ENCODE results near the gene ABCD4.

ABCD4 gene

DNA sequence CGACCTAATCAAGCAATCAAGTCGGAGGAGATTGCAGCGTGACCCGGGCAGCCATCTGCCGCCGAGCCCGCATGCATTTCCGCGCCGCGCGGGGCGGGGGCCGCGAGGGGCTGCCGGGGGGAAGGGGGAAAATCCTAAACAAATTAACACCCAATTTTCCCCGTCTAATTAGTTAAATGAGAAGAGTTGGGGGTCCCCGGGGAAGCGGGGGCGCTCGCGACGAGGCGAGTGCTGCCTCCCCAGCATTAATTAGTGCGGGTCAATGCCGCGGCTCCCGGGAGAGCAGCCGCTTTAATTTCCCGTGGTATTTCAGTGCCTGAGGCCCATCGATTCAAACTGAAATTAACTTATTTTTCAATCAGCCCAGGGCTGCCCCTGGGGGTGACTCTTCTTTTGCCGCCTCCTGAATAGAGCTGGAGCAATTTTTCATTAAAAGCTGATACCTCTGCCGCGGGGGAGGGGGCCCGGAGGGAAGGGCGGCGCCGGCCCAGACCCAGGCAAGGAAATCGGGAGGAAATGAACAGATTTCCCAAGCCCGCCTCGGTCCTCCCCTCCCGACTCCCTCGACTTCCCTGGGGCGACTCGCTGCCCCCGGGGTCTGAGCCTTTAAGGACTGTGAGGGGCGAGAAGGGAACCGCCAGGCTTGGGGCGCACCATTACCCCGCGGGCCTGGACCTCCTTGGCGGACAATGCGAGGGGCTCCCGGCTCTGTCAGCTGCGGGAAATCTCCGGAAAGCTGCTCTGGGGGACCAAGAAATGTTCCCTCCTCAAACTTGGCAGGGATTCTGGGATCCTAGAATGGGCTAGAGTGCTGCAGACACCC lies 44.6 kb downstream of the ABCD4 start:
- DNase-seq = no peak

DNA sequence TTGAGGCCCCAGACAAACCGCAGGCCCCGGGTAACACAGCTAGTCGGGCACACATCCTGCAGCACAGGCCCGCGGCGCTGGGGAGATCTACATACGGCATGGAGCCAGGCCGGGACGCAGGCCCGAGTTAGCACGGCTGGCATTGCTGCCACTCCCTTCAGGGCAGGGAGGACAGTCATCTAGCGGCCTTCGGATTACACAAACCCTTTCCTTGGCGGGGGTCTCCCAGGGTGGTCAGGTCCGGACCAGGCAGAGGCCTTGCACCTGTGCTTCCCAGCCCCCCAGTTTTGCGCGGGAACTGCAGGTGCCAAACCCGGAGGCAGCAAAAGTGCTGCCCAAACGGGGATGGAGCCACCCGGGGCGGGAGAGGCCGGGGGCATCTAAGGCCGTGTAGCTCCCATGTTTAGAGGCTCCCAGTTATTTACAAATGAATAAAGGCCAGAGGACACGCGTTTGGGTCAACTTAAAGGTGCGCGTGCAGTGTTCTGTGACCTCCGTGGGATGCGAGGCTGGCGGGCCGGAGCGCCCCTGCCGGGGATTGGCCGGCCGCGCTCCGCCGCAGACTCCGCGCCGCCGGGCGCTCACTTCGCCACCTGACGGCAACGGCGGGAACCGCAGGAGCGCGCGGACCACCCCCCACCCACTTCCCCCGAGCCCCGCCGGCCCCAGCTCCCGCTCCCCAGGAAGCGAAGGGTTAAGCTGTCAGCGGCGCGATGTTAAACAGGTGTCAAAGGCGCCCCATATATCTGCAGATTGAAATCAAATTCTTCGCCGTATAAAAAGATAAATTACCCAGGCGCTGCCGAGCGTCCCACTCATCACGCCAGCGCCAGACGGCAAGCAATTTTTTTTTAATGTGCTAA lies 45.4 kb downstream of the ABCD4 start:
- peak; percentile 55 for DNase-seq

DNA sequence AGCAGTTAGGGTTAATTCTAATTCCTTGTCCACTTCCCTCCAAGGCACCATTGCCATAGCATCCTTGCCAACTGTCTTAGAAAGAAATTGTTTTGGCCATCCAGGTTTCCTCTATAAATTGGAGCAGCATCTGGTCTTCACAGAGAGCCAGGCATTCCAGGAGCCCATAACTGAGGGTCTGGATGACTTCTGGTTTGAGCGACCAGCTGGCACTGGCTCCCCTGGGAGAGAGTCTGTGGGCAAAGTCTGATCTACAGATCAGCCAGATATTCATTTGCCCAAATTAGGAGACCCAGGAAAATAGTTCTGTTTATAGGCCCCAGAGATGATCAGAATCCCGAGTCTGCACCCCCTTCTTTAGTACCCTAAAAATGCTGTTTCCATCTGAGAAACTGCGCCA lies 47.5 kb downstream of the ABCD4 start:
- DNase-seq = no peak

DNA sequence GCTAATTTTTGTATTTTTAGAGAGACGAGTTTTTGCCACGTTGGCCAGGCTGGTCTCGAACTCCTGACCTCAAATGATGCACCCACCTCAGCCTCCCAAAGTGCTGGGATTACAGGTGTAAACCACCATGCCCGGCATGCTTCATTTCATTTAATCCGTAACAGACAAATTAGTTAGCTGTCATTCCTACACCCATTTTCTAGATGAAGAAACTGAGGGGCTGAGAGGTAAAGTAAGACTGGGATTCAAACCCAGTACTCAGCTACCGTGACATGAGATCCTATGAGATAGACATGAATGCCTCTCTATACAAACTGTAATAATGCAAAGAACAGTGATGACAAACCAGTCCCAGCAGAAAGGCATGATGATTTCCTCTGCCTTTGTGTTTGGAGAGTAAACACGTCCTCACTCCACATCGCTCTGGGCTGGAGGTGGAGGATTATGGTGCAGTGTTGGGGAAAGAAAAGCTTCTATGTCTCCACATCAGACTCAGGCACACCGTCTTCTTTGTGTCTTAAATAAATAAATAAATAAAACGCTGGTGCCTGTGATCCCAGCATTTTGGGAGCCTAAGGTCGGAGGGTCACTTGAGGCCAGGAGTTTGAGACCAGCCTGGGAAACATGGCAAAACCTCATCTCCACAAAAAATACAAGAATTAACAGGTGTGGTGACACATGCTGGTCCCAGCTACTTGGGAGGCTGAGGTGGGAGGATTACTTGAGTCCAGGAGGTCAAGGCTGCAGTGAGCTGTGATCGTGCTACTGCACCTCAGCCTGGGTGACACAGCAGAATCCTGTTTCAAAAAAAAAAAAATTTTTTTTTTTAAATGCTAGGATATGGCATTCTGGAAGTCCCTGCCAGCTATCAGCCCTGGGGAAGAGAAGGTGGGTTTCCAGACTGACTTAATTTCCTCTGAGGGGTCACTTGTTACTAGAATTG lies 53.0 kb downstream of the ABCD4 start:
- DNase-seq = no peak

DNA sequence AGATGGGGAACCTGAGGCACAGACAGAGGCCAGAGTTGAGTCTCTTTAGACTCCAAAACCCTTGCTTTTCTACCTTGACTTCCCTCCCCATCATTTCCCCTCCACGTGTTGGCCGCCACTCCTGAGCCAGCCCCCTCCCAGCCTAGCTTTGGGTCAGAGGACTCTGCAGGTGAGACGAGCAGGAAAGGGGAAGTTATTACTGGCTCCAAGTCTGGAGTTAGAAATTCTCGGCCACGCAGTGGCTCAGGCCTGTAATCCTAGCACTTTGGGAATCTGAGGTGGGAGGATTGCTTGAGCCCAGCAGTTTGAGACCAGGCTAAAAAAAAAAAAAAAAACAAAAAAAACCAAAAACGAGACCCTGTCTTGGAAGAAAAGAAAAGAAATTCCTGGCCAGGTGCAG lies 54.7 kb downstream of the ABCD4 start:
- no peak for DNase-seq

DNA sequence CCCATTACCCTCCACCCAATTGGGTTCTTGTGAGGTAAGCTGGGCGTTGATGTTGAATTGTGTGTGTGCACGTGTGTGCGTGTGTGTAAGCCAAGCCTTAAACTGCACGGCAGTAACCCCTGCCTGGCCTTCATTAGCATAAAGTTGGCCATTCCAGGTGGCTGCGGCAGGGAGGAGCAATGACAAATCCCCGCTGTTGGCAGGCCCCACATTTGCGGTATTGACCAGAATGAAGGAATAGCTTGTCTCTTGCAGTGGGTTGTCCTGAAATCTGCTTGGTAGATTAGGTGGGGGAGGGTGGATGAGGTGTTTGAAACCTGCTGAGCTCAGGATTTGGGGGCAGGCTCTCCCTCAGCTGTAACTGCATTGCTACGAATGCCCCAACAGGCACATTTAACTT lies 56.2 kb downstream of the ABCD4 start:
- DNase-seq = no peak

DNA sequence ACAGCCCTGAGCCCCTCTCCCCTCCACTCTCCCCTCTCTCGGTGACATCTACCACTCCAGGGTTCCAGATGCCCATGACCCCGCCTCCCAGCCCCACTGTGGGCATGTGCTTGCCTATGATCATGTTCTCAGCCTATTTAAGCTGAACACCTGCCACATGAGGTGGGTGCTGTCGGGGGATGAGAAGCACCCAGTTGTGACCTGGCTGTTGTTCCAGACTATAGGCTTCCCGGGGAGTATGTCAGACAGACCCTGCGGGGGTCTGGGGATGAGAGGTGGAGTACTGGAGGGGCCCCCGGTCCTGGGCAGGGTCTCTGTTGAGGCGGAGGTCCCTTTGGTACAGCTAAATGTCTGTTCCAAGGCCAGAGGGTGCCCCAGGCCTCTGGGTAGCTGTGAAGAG lies 57.4 kb downstream of the ABCD4 start:
- no peak for DNase-seq

DNA sequence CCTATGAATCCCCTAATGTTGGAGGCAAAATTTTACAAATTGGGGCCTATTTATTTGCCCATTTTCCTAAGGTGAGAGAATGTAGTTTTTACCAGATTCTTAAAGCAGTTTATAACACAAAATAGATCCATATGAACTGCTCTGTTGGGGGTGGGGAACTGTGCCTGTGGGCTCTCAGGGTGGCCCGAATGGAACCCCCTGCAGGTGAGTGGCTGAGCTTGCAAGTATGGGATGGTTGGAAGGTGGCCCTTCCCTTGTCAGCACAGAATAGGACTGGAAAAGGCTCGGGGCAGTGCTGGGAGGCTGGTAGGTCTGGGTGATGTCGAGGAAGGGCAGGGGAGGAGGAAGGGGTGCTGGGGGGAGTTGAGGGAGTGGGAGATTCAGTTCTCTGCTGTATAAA lies 58.6 kb downstream of the ABCD4 start:
- DNase-seq = no peak

DNA sequence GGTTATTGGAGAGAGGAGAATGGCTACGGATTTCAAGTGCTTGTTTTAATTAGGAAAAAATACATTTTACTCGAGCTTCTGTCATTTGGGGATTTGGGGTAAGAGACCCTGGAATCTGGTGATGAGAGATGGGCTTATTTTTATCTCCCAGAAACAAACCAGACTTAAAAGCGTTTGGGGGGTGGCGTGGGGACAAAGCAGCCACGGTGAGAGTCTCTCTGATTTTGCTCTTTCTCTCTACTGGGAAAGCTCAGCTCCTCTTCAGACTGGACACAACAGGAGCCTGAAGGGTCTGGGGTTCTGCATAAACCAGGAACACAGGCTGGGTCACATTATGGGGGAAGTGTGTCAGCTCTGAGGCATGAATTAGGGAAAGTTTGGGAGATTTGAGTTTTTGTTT lies 59.7 kb downstream of the ABCD4 start:
- DNase-seq = no peak

DNA sequence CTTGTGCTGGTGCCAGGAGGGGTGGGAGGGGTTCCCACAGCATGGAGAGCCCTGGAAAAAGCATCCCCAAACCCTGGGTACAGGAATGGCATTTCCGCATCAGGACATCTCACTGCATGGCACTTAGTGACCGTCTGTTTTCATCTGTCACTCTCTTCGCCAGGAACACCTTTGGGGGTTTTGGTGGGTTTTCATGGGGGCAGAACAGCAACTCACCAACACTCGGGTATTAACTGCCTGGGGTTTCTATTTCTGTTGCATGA lies 60.0 kb downstream of the ABCD4 start:
- DNase-seq = no peak

DNA sequence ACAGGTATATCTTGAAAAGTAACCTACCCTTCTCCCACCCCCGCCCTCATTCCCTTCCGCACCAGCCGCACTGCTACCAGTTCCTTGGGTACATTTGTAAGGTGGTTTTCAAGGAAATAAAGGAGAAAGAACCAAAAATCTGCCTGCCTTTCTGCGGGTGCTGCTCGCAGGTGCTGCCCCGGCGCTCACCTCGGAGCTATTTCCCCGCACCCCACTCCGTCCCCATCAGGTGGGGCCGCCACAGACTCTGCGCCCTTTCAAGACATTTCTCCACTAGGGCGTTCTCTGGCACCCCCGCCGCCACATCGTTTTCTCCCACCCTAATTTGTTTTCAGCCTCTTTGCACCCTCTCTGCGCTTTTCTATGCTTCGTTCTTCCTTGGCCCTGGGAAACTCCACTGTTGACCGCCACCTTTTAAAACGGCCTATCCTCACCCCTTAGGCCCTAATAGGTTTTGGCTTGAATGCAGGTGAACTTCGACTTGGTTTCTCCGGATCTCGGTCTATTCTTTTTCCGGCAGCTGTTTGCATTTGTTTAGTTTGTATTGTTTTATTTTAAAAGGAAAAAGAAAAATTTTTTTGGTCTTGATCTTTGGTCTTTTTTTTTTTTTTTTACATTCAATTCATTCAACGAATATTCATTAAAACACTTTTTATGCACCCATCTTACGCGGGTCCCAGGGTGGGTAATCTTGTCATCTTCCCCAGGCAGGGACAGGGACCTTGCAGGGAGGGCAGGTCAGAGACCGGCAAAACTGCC lies 60.5 kb downstream of the ABCD4 start:
- no peak for DNase-seq

DNA sequence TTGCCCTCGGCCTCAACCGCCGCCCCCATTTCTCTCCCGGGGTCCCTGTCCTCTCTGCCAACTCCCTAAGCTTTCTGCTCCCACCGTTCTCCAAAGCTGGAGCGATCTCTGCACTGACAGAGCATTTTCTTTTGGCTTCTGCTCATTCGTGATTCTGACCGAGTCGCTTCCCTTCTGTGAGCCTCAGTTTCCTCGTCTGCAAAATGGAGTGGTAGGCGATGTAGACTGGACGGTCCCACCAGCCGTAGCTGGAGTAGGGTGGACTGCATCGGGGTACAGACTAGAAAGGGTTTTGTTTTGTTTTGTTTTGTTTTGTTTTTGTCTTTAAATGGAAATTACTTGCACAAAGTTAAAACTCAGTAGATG lies 61.1 kb downstream of the ABCD4 start:
- no peak for DNase-seq

DNA sequence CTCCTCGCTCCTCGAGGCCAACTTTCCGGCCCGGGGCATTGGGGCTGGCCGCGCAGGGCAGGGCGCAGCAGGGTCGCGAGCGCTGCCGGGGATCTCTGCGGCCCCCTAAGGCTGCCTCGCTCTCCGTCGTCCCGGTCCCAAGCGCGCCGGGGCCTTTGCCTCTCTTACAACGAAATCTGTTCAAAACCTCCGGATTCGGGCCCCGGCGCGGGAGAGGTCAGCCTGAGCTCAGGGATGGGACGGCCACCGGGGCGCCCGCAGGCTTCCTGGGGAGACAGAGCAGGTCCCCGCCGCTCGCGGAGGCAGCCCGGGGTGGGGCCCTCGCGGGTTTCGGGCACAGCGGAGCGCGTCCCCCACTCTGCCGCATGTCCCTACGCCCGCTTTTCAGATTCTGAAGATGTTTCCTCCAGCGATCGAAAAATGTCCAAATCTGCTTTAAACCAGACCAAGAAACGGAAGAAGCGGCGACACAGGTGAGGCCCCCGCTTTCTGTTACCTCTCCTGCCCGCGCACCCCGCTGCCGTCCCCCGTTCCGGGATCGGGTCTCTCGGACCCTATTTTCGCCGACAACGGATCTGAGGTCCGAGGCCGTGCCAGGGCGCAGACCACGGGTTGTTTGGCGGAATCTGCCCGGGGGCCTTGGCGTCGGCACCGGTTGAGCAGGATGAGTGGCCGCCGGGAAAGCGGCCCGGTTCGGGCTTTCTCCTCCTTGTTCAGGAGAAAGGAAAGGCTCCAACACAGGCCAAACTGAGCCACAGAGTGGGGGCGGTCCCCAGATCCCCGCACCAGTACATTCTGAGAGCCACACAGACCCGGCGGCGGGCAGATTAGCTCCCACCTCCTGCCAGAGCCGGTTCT lies 61.7 kb downstream of the ABCD4 start:
- no peak for DNase-seq

DNA sequence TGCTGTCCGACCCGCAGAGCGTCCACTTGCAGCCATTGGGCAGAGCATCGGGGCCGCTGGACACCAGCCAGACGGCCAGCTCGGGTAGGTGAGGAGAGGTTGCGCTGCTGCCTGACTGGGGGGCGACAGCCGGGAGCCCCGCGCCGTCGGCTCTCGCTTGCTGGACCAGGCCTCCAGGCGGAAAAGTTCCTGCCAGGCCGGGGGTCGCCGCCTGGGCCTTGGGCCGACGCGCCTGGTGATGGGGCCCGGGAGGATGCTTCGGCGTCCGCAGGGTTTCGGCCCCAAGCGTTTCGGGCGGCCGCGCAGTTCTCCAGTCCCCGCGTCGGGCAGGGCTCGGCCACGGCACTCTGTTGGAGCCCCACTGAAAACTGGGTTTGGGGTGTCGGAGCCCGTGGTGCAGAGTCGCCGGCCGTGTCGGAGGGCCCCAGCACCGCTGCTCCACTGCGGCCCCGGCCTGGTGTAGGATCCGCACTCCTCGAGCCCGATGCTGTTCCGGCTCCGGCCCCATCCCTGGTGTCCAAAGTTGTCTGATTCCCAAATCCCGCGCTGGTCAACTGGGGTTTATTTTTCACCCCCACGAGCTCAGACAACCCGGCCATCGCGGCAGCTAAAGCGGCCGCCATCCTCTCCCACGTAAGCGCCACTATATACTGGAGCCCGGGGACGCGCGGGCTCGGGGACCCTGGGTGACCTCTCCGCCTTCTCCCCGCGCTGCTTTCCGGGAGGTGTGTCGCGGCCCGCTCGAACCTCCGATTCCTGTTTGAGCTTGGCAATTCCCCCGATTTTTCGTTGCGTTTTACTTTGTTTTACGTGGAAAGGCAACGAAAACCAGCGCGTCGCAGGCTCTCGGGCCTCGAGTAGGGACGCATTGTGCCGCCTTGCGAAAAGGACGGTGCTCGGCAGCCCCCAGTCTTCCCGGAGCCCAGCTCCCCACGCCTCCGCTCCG lies 62.6 kb downstream of the ABCD4 start:
- no peak for DNase-seq

DNA sequence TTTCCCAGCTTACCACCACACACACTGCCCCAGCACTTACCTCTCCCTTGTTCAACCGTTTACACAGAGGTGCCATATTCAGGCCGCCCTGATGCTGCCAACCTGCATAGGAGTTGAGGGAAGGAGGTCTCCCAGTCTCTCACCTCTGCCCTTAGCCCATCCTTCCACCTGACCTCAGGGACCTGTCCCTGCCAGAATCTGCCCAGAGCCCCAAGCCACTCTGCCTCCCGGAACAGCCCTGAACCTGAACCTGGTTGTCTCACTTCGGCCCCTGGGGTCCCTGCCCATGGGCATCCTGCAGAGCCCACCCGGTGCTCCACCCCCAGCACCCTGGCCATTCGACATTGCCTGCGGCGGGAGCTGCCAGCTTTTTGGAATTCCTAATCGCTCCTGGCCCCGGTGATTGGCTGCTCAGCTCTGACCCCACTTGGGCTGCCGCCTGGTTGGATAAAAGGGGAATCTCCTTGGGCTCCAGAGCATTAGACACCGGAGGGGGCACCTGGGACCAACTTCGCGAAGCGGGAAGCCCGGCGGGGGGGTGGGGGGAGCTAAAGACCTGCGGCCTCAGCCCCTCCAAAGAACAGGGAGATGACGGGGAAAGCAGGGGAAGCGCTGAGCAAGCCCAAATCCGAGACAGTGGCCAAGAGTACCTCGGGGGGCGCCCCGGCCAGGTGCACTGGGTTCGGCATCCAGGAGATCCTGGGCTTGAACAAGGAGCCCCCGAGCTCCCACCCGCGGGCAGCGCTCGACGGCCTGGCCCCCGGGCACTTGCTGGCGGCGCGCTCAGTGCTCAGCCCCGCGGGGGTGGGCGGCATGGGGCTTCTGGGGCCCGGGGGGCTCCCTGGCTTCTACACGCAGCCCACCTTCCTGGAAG lies 63.5 kb downstream of the ABCD4 start, which contains the start of gene VSX2:
TSS of gene VSX2 (plus strand) at position 476 of the 874 bp plus-strand sequence. CDS start at position 589, 113 bp downstream.
- no peak for DNase-seq

DNA sequence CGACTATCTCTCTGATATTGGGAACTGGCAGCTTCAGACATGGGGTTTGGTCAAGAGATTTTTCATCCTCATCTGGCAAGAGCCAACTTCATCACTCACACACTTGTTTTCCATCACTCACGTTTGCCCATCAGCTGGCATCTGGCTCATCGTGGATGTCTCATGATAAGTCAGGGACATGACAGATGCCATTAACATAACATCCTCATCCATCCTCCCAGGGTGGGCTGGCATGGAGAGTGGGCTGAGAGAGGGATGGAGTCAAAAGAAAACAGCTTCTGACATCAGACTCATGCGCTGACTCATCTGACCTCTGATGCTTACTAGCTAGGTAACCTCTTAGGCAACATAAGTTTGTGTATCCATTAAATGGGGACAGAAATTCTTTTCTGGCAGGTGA lies 65.3 kb downstream of the ABCD4 start:
- DNase-seq = no peak
